Measurements from ENCODE around the gene RXFP4.

Gene RXFP4

GRCh38 chr1:155961937-155962336 is 20.5 kb downstream of the RXFP4 start:
- no peak for DNase-seq

GRCh38 chr1:155962599-155963211 is 21.3 kb downstream of the RXFP4 start:
- no peak for DNase-seq

GRCh38 chr1:155964193-155964592 is 22.8 kb downstream of the RXFP4 start:
- no peak for DNase-seq

- no peak for DNase-seq
These were observed 24.7 kb downstream of the RXFP4 start for GRCh38 chr1:155966135-155966534.

- no peak for DNase-seq
These were observed 25.3 kb downstream of the RXFP4 start for GRCh38 chr1:155966750-155967149.

GRCh38 chr1:155967341-155968050 is 26.1 kb downstream of the RXFP4 start:
- DNase-seq, result no peak

- DNase-seq, result no peak
These were observed 26.6 kb downstream of the RXFP4 start for GRCh38 chr1:155968051-155968400.

GRCh38 chr1:155968670-155969069 is 27.2 kb downstream of the RXFP4 start:
- no peak for DNase-seq

- DNase-seq, result no peak
These were observed 27.9 kb downstream of the RXFP4 start for GRCh38 chr1:155969377-155969791.

GRCh38 chr1:155970531-155971167 is 29.2 kb downstream of the RXFP4 start:
- no peak for DNase-seq

GRCh38 chr1:155971910-155972809 is 30.7 kb downstream of the RXFP4 start:
- no peak for DNase-seq

GRCh38 chr1:155973723-155974122 is 32.3 kb downstream of the RXFP4 start:
- no peak for DNase-seq

- peak; percentile 26 for DNase-seq
These were observed 33.0 kb downstream of the RXFP4 start for GRCh38 chr1:155974208-155975115.

GRCh38 chr1:155975375-155976061 is 34.1 kb downstream of the RXFP4 start:
- no peak for DNase-seq

- peak; percentile 67 for DNase-seq
These were observed 34.8 kb downstream of the RXFP4 start for GRCh38 chr1:155976062-155976912.

- no peak for DNase-seq
These were observed 35.7 kb downstream of the RXFP4 start for GRCh38 chr1:155976913-155977689.

- no peak for DNase-seq
These were observed 36.4 kb downstream of the RXFP4 start for GRCh38 chr1:155977690-155978324.

- peak; percentile 61 for DNase-seq
These were observed 37.0 kb downstream of the RXFP4 start, which contains the start of gene ARHGEF2 for GRCh38 chr1:155978325-155978972. Gene ARHGEF2, minus strand, starts transcription at chr1:155978547. Its CDS starts 120 bp downstream, at chr1:155978427.
